Prostate gland (tissue), 2 donors: ENCODE measurements around the gene ZBTB4. TPM values are rescaled to one million over a fixed set of nuclear protein-coding genes. Genes with fewer than 3 reads are reported as not detected.

Experiments
- DNase-seq: peaks from one replicate; pipeline ENCODE4 v3.0.0-alpha.2; 2019; ENCODE audit warnings: low spot score
- H3K27ac ChIP-seq, 2 donors: fragments of 200-600 bp; sonication (generic); 2 replicates each; pipeline ENCODE4 v1.5.1; 2017 to 2019
- H3K27me3 ChIP-seq: fragments of 200-600 bp; sonication (generic); replicated peaks from 2 replicates; pipeline ENCODE4 v1.5.1; 2019; ENCODE audit not compliant: insufficient read depth
- H3K36me3 ChIP-seq, 2 donors: fragments of 200-600 bp; sonication (generic); 1 replicate in 1 of 2; 2 replicates in 1 of 2; pipeline versions ENCODE4 v1.5.1 to v1.8.1; 2017 to 2019
- H3K4me1 ChIP-seq: fragments of 200-600 bp; sonication (generic); replicated peaks from 2 replicates; pipeline ENCODE4 v1.5.1; 2019
- H3K4me3 ChIP-seq, 2 donors: fragments of 200-600 bp; sonication (generic); 2 replicates each; pipeline ENCODE4 v1.5.1; 2017 to 2019
- H3K9me3 ChIP-seq: fragments of 200-600 bp; sonication (generic); 2 replicates; pipeline ENCODE4 v1.5.1; 2017
- POLR2A ChIP-seq: fragments of 450-650 bp; IDR thresholded peaks from one replicate; pipeline ENCODE4 v1.6.1; 2016; ENCODE audit warnings: antibody characterized with exemption, mild to moderate bottlenecking
- POLR2AphosphoS5 ChIP-seq: sonication (generic); formaldehyde crosslinking; IDR thresholded peaks from one replicate; pipeline ENCODE4 v1.6.1; 2017; ENCODE audit warnings: antibody characterized with exemption
- WGBS: methylation state at CpG from one replicate; pipeline ENCODE4 v1.1.5; 2018; 5-methylcytosine and 5-hydroxymethylcytosine counted together
- intact Hi-C: fragments of 100-400 bp; cut with DNase I; formaldehyde crosslinking; loops from one replicate; pipeline ENCODE4 v1.14.2; 2022
- total RNA-seq, 2 donors: library from RNA; depleted of rRNA; stranded (reverse); fragments of >200 nt; gene quantifications; one replicate each; pipeline ENCODE4 v1.1.0, GENCODE V29; 2016
- TF ChIP-seq, protein P1 (sequence below), 4 experiments: fragments of 200-600 bp in 2 of 4; fragments of 450-650 bp in 2 of 4; sonication (generic) in 2 of 4; IDR thresholded peaks; 1 replicate in 3 of 4; 2 replicates in 1 of 4; pipeline ENCODE4 v1.5.1; 2016 to 2019; ENCODE audit warnings: antibody characterized with exemption in 4 of 4, mild to moderate bottlenecking in 2 of 4, moderate library complexity in 2 of 4

Gene ZBTB4
- total RNA-seq, 2 donors from 2014 or later: 60.5 to 69.4 TPM

GRCh38 chr17:7508846-7509245, 29.4 kb upstream of the ZBTB4 start:
- H3K36me3 ChIP-seq: peaks cover 25 to 30% of the 10 kb centered on the region in 2 donors
- 91% methylated on average over 9 of the region's 9 CpGs for WGBS
- H3K9me3 ChIP-seq: no peaks in the 10 kb centered on the region
- no peaks in the 10 kb centered on the region for H3K27me3 ChIP-seq
- TF ChIP-seq, protein P1, sequence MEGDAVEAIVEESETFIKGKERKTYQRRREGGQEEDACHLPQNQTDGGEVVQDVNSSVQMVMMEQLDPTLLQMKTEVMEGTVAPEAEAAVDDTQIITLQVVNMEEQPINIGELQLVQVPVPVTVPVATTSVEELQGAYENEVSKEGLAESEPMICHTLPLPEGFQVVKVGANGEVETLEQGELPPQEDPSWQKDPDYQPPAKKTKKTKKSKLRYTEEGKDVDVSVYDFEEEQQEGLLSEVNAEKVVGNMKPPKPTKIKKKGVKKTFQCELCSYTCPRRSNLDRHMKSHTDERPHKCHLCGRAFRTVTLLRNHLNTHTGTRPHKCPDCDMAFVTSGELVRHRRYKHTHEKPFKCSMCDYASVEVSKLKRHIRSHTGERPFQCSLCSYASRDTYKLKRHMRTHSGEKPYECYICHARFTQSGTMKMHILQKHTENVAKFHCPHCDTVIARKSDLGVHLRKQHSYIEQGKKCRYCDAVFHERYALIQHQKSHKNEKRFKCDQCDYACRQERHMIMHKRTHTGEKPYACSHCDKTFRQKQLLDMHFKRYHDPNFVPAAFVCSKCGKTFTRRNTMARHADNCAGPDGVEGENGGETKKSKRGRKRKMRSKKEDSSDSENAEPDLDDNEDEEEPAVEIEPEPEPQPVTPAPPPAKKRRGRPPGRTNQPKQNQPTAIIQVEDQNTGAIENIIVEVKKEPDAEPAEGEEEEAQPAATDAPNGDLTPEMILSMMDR (IDR thresholded peaks at IDR 0.05): no peak
- TF ChIP-seq POLR2A: no peak
- no peak for TF ChIP-seq POLR2AphosphoS5
- no peak overlapping the region for H3K27ac ChIP-seq
- intact Hi-C loops: no loop called here
- DNase-seq: no peak
- no peaks in the 10 kb centered on the region for H3K4me1 ChIP-seq
- H3K4me3 ChIP-seq: no peak overlapping the region

- Histone ChIP-seq H3K9me3 (no peaks in the 10 kb centered on the region), H3K27ac (no peak overlapping the region), H3K4me3 (no peak overlapping the region), H3K36me3 (peaks cover 27 to 37% of the 10 kb centered on the region in 2 donors), H3K27me3 (no peaks in the 10 kb centered on the region), H3K4me1 (no peaks in the 10 kb centered on the region)
- no peak for TF ChIP-seq POLR2AphosphoS5
- no peak for TF ChIP-seq POLR2A
- TF ChIP-seq, protein P1 (IDR thresholded peaks at IDR 0.05): no peak
- intact Hi-C loops: no loop called here
- WGBS: 86% methylated on average over 11 of the region's 11 CpGs
- no peak for DNase-seq
Measured at GRCh38 chr17:7508145-7508544, 28.7 kb upstream of the ZBTB4 start.

- 89% methylated on average over 8 of the region's 8 CpGs for WGBS
- Histone ChIP-seq H3K4me3 (no peak overlapping the region), H3K27me3 (no peaks in the 10 kb centered on the region), H3K9me3 (no peaks in the 10 kb centered on the region), H3K36me3 (peaks cover 28 to 46% of the 10 kb centered on the region in 2 donors), H3K4me1 (no peaks in the 10 kb centered on the region), H3K27ac (no peak overlapping the region)
- no peak for DNase-seq
- intact Hi-C loops: no loop called here
- TF ChIP-seq, protein P1 (IDR thresholded peaks at IDR 0.05): no peak
- TF ChIP-seq POLR2A: no peak
- TF ChIP-seq POLR2AphosphoS5: no peak
Measured at GRCh38 chr17:7503521-7503920, 24.1 kb upstream of the ZBTB4 start.

GRCh38 chr17:7502987-7503386, 23.6 kb upstream of the ZBTB4 start:
- Histone ChIP-seq H3K4me1 (no peaks in the 10 kb centered on the region), H3K9me3 (no peaks in the 10 kb centered on the region), H3K4me3 (no peak overlapping the region), H3K27ac (no peak overlapping the region), H3K27me3 (no peaks in the 10 kb centered on the region), H3K36me3 (peaks cover 28 to 41% of the 10 kb centered on the region in 2 donors)
- DNase-seq: no peak
- intact Hi-C loops: no loop called here
- WGBS: 86% methylated on average over 14 of the region's 14 CpGs
- TF ChIP-seq POLR2AphosphoS5: no peak
- TF ChIP-seq, protein P1 (IDR thresholded peaks at IDR 0.05): peak in 1 of 4 experiments; percentile 12

DNA sequence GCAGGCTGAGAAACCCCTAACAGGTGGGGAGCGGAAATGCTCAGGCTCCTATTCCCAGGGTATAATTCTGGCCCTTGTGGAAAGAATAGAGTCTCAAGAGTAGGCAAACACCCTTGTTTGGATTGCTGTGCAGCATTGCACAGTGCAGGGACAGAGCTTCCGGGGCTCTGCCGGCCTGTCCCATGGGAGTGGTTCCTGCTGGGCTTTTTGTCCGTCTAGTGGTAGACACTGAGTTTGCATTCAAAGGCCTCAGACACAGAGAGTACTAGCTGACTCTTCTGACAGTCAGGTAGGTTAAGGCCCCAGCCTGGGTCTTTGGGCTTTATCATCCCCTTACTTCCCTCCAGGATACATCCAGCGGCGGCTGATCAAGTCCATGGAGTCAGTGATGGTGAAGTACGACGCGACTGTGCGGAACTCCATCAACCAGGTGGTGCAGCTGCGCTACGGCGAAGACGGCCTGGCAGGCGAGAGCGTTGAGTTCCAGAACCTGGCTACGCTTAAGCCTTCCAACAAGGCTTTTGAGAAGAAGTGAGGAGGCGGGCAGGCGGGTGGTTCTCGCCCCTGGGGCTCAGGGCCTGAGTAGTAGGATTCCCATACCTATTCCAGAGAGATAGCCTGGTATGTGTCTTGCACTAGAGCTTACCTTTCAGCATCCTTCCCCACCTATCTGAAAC, 22.9 kb upstream of the ZBTB4 start:
- DNase-seq: no peak

More for the DNA sequence above, 22.9 kb upstream of the ZBTB4 start:
- H3K27me3 ChIP-seq: no peaks in the 10 kb centered on the region
- intact Hi-C loops: no loop called here
- TF ChIP-seq POLR2A: no peak
- TF ChIP-seq, protein P1 (IDR thresholded peaks at IDR 0.05): no peak
- no peak for TF ChIP-seq POLR2AphosphoS5
- H3K27ac ChIP-seq: no peak overlapping the region
- H3K36me3 ChIP-seq: peaks cover 26 to 48% of the 10 kb centered on the region in 2 donors
- no peak overlapping the region for H3K4me3 ChIP-seq
- H3K4me1 ChIP-seq: no peaks in the 10 kb centered on the region
- no peaks in the 10 kb centered on the region for H3K9me3 ChIP-seq
- WGBS: 93% methylated on average over 20 of the region's 20 CpGs
